Stimulated activated CD8-positive, alpha-beta memory T cell treated with anti-CD3 and anti-CD28 coated beads, Interleukin-15, amount 100 ng/mL, for 48 hours (primary cell): ENCODE measurements around the gene NEURL3.
"Not testable (repeated sequence)": the region's sequence is repeated elsewhere in the genome, so short reads cannot be mapped to it uniquely, and the experiment has no call there.

Experiments
- DNase-seq, 2 donors: peaks; one replicate each; pipeline ENCODE4 v3.0.0-alpha.2; 2020; ENCODE audit warnings: low read depth in 2 of 2

The NEURL3 gene

DNA sequence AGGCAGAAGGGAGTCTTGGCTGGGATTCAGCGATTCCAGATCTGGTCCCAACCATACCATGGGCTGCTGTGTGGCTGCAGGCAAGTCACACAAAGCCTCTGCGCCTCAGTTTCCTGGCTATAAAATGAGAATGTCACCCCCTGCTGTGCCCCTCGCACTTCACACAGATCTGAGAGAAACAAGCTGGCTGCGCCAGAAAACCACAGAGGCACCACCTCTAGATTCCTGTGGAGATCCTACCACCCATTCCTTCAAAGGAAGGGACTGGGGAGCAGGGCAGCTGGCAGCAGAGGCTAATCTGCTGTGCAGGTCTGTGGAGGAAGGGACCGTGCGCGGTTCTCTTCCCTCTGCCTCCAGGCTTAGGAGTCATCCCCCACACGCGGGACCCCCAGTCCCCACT is 19.8 kb downstream of the NEURL3 start:
- no peak for DNase-seq

DNA sequence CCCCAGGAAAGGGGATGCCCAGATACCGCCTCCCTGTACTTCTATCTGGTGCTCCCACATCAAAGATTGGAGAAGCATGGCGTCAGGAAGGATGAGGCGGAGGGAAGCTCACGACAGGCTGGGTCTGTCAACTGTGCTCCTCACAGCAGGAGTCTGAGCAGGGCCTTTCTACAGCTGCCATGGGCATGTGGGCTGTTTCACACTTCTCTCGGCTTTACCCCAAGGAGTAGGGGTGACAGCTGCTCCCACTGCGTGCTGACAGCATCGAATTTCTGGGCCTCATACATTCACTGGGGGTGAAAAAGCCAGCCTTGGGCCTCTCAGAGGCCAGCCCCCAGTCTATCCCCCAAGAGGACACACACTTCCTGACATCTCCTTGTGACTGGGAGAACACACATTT is 21.1 kb downstream of the NEURL3 start:
- no peak for DNase-seq

DNA sequence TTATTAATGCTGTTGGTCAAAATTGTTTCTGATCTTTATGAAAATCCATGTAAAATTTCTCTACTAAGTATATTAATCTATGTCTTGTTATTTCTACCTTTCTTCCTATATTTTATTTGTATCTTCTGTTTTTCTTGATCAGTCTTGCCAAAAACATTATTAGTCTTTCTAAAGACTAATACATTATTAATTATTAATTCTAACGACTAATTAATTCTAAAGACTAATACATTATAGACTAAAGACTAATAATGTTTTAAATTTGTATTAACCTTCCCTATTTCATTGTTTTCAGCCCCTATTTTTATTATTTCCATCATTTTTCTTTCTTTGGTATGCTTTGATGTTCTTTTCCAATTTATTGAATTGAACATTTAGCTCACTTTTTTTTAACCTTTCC is 27.7 kb downstream of the NEURL3 start:
- DNase-seq = no peak

DNA sequence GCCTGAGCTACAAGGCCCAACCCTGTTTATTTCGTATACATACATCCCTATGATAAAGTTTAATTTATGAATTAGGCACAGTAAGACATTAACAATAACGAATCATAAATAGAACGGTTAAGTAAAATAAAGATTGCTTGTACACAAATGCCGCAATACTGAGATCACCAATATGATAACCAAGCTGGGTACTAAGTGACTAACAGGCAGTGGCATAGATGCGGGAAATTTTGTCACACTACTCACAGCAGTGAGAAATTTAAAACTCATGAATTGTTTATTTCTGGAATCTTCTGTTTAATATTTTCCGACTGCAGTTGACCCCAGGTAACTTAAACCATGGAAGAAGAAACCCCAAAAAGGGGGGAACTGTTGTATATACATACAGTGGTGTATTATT is 33.4 kb downstream of the NEURL3 start:
- no peak for DNase-seq

DNA sequence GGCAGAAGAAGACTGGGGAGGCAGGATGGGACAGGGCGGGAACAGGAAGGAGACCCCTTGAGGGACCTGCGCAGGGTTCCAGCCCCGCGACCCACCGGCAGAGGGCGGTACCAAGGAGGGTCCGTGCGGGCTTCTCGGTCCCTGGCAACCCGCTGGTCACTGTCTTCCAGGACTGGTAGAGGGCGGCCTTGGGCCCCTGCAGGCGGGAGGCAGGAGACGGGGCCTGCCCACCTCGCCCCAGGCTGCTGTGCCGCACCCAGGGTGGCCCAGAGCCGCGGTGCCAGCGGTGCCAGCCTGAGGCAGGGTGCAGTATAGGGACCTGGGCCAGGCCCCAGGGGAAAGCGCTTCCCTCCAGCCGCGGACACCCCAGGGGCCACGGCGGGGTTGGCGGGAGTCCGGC is 34.5 kb downstream of the NEURL3 start:
- DNase-seq = peak; percentile 33 to 41

DNA sequence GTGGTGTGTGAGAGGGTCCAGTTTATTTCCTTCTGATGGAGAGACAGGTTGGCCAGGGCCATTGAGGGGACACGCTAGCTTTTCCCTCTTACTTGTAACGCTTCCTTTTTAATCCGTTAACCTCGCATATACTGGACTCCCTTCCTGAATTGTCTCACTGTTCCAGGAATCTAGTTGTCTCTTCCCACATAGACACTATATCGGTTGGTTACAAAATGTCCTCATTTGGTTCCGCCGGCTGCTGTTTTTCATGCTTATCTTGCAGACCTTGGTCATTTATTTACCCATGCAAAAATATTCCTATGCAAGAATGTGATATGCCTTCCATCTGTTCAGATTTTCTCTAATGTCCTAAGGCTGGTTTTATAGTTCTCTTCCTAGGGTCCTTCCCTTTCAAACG is 35.0 kb downstream of the NEURL3 start:
- no peak for DNase-seq

DNA sequence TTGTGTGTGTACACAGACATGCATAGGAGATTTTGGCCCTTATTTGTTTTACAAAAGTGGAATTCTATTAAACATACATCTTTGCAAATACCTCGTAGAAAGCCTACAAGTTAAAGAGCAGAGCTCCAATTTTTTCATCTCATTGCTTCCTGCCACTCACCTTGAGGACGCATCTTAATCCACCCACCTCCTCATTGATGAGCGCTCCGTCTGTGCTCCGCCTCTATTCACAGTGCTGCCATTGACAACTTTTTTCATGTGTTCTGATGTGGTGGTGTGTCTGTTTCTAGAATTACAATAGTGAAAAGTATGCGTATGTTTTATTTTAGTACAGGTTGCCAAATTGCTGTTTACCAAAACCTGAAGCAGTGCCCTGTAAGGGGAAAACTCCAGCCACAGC is 36.3 kb downstream of the NEURL3 start:
- DNase-seq = no peak

DNA sequence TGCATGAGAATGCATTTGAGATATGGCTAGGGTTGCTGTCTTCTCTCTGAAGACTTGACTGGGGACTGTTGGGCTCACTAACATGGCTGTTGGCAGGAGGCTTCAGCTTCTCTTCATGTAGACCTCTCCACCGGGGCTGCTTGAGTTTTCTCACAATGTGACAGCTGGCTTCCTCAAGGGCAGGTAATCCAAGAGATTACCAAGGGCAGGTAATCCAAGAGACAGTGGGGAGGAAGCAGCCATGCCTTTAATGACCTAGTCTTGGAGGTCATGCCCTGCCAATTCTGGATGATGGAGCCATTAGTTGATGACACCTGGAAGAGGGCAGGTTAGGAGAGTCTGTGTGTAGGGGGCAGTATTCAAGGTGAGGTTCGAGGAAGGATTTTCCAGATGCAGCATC is 40.5 kb downstream of the NEURL3 start:
- DNase-seq = no peak

DNA sequence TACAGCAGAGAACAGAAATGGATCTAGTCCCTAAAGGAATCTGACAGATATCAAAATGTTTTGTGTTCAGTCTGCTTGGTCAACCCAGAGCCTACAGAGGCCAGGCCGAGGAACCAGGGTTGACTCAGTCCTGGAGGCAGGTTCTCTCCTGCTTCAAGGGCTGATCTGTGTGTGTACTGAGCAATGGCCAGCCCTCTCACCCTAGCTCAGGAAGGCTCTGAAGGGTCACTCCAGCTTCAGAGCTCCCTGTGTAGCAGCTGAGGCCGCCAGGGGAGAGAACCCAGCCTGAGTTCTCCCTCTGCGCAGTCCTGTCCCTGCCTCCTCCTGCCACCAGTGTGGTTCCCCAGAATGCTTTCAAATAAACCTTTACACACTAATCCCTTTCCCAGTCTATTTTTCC is 41.1 kb downstream of the NEURL3 start:
- DNase-seq = no peak

DNA sequence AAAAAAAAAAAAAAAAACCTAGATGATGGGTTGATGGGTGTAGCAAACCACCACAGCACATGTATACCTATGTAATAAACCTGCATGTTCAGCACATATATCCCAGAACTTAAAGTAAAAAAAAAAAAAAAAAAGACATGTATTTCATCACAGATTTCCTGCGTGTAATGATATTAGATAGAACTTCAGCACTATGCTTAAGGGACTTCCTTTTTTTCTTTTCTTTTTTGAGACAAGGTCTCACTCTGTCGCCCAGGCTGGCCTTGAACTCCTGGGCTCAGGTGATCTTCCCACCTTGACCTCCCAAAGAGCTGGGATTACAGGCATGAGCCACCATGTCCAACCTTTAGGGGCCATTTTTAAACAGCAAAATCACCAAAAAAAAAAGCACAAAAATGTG is 42.0 kb downstream of the NEURL3 start:
- DNase-seq = no peak

DNA sequence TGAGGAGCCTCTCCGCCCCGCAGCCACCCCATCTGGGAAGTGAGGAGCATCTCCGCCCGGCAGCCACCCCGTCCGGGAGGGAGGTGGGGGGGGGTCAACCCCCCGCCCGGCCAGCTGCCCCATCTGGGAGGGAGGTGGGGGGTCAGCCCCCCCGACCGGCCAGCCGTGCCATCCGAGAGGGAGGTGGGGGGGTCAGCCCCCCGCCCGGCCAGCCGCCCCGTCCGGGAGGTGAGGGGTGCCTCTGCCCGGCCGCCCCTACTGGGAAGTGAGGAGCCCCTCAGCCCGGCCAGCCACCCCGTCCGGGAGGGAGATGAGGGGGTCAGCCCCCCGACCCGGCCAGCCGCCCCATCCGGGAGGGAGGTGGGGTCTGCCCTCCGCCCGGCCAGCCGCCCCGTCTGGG is 43.5 kb downstream of the NEURL3 start:
- DNase-seq = not testable (repeated sequence)

DNA sequence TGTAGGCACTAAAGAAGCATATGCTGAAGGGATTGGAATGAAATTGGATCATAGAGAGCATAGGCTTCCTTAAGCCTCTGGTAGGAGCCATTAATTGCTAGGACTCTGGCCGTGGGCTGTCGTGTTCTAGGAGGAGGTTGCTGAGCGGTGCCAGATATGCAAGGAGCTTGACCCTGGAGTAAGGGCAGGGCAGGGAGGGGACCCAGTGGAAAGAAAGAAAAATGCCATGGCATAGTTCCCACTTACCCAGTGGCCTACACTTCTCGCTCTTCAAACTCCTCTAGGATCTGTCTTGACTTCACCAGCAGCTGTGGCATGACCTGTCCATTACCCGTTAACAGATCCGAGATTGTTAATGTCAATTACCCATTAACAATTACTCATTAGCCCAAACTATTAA is 53.1 kb downstream of the NEURL3 start:
- no peak for DNase-seq

DNA sequence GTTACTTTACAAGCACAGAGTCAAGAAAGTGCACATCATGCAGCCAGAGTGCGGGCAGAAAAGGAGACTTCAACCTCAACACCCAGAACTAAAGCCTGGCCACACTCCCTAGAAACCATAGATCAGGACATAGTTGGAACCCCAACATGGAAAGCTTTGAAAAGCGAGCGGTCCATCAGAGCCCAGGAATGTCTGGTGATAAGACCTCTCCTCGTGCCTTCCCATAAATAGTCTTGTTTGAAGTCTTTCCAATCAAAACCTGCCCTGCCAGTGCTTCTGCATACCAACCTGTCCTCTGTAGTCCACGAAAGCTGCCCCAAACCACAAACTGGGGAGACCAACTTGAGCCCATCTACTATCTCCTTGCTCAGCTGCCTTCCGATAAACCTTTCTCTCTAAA is 55.5 kb downstream of the NEURL3 start:
- no peak for DNase-seq

DNA sequence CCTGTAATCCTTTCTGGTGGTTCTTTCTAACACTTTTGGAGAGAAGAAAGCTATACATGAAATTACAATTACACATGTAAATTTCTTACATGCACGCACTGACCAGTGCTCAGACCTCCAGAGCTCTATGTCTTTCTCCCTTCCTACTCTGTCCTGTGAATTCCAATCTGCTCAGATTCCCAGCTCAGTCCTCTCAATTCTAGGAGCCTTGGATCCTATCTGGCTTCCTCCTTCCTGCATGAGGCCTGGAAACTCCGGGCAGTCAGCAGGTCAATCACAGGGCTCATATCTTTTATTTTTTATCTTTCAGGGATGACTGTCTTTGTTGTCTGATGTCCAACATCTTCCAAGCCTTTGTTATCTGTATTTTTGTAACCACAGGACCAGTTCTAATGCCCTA is 56.0 kb downstream of the NEURL3 start:
- no peak for DNase-seq

DNA sequence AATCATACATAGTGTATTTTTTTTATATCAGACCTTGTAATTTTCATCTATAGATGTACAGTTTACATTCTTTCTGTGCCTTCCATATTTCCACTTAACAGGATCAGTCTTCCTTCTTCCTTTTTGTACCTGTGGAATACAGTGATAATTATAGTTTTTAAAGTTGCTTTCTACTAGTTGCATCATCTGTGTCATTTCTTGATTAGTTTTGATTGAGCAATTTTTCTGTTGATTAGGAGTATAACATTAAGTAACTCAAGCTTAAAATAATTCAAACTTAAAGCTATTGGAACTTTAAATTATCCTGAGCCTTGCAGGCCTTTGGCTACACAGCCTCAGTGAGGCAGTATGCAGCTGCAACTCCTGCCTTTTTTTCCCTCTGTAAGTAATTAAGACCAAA is 57.4 kb downstream of the NEURL3 start:
- no peak for DNase-seq
